Heart left ventricle (tissue), 13 donors: ENCODE measurements around the gene SIM2.

Experiments
- CTCF ChIP-seq, 12 donors: fragments of 200-600 bp; sonication (generic) in 4 of 12; IDR thresholded peaks; one replicate each; pipeline versions ENCODE4 v1.5.0 to v1.8.0; 2018 to 2022; ENCODE audit warnings: antibody characterized with exemption in 12 of 12, mild to moderate bottlenecking in 5 of 12
- POLR2A ChIP-seq, 2 donors: fragments of 450-650 bp; IDR thresholded peaks; one replicate each; pipeline ENCODE4 v1.6.1; 2017; ENCODE audit warnings: antibody characterized with exemption in 2 of 2, mild to moderate bottlenecking in 2 of 2, moderate library complexity in 2 of 2
- donor health status: ischemic (EF 13 %, LVEDD 7.1; RV severe dilation, severe dysfunction).
- donor health status: DM: no; HTN: yes; CAD: no.
- donor health status: DM: no; HTN: no; CAD: no.
- donor health status: ischemic (EF 25% LVEDD 6.9; RV normal size, moderate dysfunction).
- donor health status: ischemic (EF 25% LVEDD 5.7; RV mildly dilated, moderate dysfunction).
- donor health status: ischemic (EF 35%, LVEDD 5.7; RV mildly dilated, moderate dysfunction).
- donor health status: nonischemic (EF 11% LVEDD 7.7; RV severe dilation, severe dysfunction).
- donor health status: DM: yes; HTN: yes; CAD: no.
- donor health status: PGD.
- donor health status: ischemic (EF 29% LVEDD 5.4; RV normal size, mild dysfunction).
- donor health status: nonischemic (EF 23%, LVEDD 6.1; RV moderate dilation, normal function).

GRCh38 chr21:36690628-36691554, 8.0 kb upstream of the SIM2 start:
- TF ChIP-seq CTCF (IDR thresholded peaks at IDR 0.05) (no peak), POLR2A (IDR thresholded peaks at IDR 0.05) (no peak)
